Measurements from ENCODE around the gene VSIG8. TPM values are rescaled to one million over a fixed set of nuclear protein-coding genes. Genes with fewer than 3 reads are reported as not detected.

The VSIG8 gene
- total and polyA plus RNA-seq, 12 donors: 0.44 TPM; not detected in 11

GRCh38 chr1:159862031-159862430 is 426 bp downstream of the VSIG8 start:
- Histone ChIP-seq H3K4me3 (no peak overlapping the region), H3K9me3 (no peaks in the 10 kb centered on the region), H3K27ac (no peak overlapping the region), H3K4me1 (peaks cover 0 to 8% (median 0%) of the 10 kb centered on the region in 9 donors), H3K27me3 (no peaks in the 10 kb centered on the region), H3K36me3 (peaks cover 0 to 6% (median 0%) of the 10 kb centered on the region in 9 donors)
- ATAC-seq (no peak), DNase-seq (no peak)
- WGBS, 2 donors: 84 to 93% methylated on average over 5 of the region's 5 CpGs
- intact Hi-C loops (cut with DNase I): loop anchor here in 1 of 10 donors (2.0 kb wide), 2 partner anchors 21 to 65 kb away; no protein-coding TSS in a partner anchor
- no peak for TF ChIP-seq CTCF (IDR thresholded peaks at IDR 0.05)

GRCh38 chr1:159861218-159861617 is 1.2 kb downstream of the VSIG8 start:
- 78 to 81% methylated on average over 8 of the region's 8 CpGs for WGBS, 2 donors
- Histone ChIP-seq H3K36me3 (peaks cover 0 to 8% (median 0%) of the 10 kb centered on the region in 9 donors), H3K27ac (no peak overlapping the region), H3K4me3 (no peak overlapping the region), H3K27me3 (no peaks in the 10 kb centered on the region), H3K4me1 (peaks cover 0 to 8% (median 0%) of the 10 kb centered on the region in 9 donors), H3K9me3 (no peaks in the 10 kb centered on the region)
- no peak for ATAC-seq
- DNase-seq: no peak
- intact Hi-C loops (cut with DNase I): no loop called here
- no peak for TF ChIP-seq CTCF (IDR thresholded peaks at IDR 0.05)

- TF ChIP-seq CTCF (IDR thresholded peaks at IDR 0.05): no peak
- Histone ChIP-seq H3K4me3 (no peak overlapping the region), H3K36me3 (peaks cover 0 to 8% (median 0%) of the 10 kb centered on the region in 9 donors), H3K27ac (no peak overlapping the region), H3K9me3 (no peaks in the 10 kb centered on the region), H3K27me3 (no peaks in the 10 kb centered on the region), H3K4me1 (peaks cover 0 to 11% (median under 1%) of the 10 kb centered on the region in 9 donors)
- DNase-seq (no peak), ATAC-seq (no peak)
- 35 to 41% methylated on average over 3 of the region's 3 CpGs for WGBS, 2 donors
- intact Hi-C loops (cut with DNase I): no loop called here
Observed at GRCh38 chr1:159860456-159860855, 2.0 kb downstream of the VSIG8 start.

GRCh38 chr1:159859767-159860322 is 2.6 kb downstream of the VSIG8 start:
- intact Hi-C loops (cut with DNase I): loop anchor here in 2 of 10 donors (2.0 to 10.0 kb wide), 3 partner anchors 21 to 65 kb away; partner anchors contain the start of gene TAGLN2 (in 1 of the 2)
- Histone ChIP-seq H3K27me3 (no peaks in the 10 kb centered on the region), H3K4me1 (peaks cover 0 to 16% (median 6%) of the 10 kb centered on the region in 9 donors), H3K36me3 (peaks cover 0 to 8% (median 0%) of the 10 kb centered on the region in 9 donors), H3K4me3 (no peak overlapping the region), H3K27ac (no peak overlapping the region), H3K9me3 (no peaks in the 10 kb centered on the region)
- ATAC-seq (no peak), DNase-seq (no peak)
- no peak for TF ChIP-seq CTCF (IDR thresholded peaks at IDR 0.05)
- WGBS, 2 donors: 85 to 94% methylated on average over 7 of the region's 7 CpGs
